GM19395 (cell line): ENCODE data around the gene FRMD5.

Source experiments
- ATAC-seq: cut with Tn5 transposase; IDR thresholded peaks from one replicate; pipeline ENCODE4 v1.9.1; 2021; ENCODE audit warnings: mild to moderate bottlenecking, moderate library complexity; ENCODE audit not compliant: unreplicated experiment

FRMD5 gene

GRCh38 chr15:44096596-44096995 is 98.5 kb downstream of the FRMD5 start:
- no peak for ATAC-seq

- ATAC-seq, result no peak
Observed at GRCh38 chr15:44094781-44095180, 100.3 kb downstream of the FRMD5 start.

GRCh38 chr15:44093836-44094235 is 101.2 kb downstream of the FRMD5 start:
- no peak for ATAC-seq

- no peak for ATAC-seq
Observed at GRCh38 chr15:44092221-44092620, 102.8 kb downstream of the FRMD5 start.

- ATAC-seq, result no peak
Observed at GRCh38 chr15:44087578-44088465, 107.2 kb downstream of the FRMD5 start.

- ATAC-seq, result no peak
Observed at GRCh38 chr15:44084770-44085169, 110.3 kb downstream of the FRMD5 start.

DNA sequence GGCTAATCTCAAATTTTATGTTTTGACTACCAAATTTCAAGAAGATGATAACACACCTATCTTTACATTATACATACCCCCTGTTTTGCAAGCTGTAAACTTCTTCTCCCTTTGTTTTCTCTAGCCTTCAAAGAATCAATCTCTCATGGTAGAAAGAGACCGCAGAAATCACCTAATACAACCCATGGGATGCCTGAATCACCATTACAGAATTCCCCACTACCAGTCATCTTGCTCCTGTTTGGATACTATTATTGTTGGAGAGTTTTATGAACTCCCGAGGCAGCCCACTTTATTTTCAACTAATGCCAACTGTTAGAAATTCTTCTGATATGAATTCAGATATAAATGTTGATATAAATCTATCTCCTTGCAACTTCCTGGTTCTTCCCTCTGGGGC is 110.9 kb downstream of the FRMD5 start:
- ATAC-seq, result no peak

DNA sequence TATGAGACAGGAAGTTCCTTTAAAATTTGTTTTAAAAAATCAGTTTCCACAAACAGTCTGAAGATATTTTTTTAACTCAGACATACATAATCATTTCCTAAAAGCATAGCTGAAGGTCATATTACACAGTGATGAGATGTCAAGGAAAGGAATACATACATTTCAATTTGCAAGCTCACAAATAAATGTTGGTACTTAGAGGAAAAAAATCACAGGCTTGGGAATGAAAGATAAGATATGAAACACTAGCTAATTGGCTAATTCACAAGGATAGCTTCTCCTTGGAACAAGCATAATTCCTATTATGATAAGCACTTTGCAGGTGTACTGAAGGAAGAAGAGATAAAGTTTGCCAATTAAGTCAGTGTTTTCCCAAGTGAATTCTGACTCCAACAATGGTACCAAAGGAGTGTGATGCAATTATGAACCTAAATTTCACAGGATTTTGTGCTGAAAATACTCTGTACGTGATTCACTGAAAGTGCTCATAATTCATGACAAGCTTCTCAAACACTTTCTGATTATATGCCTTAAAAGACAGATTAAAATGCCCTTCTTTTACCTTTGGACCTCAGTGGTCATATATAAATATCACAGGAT is 112.4 kb downstream of the FRMD5 start:
- ATAC-seq, result no peak

DNA sequence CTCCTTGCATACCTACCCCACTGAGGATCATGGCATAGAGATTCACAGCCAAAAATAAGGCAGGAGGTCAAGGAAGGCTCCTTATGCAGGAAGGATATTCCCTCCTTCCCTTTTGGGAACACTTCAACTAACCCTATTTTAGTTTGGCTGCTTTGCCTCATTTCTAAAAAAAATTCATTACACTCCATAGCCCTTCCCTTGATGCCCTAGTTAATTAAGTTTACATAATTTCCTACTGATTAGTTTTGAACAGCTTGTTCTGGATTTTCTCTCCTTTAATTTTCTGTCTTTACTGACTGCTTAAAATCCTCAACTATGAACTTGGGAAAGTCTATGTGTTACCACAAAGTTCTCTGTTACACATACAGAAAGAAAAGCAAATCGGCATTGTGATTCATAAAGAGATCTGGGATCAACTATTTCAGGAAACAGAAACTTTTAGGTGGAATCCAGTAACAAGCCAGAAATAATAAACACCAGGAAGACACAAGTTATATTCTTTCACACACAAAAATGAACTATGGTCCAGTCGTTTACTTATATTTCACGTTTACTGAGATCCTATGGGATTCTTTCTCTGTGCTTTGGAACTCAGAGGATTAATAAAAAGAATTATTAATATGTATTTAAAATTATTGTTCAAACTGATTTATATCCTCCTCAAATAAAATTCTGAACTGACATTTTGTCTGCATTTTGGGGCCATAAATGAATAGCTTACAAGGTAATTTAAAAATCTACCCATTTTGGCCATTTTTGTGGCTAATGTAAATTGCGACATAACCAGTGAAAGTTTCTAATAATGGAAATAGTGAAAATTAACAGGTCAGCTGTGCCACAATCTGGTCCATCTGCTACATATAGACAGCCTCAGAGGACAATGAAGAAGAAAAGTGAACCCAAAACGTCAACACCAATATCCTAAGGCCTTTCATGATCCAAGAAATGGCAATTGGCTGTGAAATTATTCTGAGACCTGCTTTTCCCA is 113.8 kb downstream of the FRMD5 start:
- ATAC-seq, result no peak

DNA sequence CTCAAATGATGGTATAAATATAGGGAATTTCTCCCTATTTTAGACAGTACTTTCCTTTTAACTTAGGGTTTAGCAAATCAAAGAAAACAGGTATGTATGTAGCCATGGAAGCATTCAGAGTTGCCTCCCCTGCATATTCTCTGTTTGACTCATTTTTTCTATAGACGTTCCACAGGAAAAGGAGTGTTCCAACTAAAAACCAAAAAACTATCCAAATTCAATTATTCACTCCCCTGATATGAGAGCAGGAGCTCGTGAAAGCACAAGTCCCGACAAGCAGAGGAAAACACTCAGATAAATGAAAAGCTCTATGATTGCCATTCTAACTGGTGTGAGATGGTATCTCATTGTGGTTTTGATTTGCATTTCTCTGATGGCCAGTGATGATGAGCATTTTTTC is 119.5 kb downstream of the FRMD5 start:
- no peak for ATAC-seq

GRCh38 chr15:44069489-44069888 is 125.6 kb downstream of the FRMD5 start:
- ATAC-seq, result no peak

- no peak for ATAC-seq
Observed at GRCh38 chr15:44068347-44068746, 126.7 kb downstream of the FRMD5 start.

DNA sequence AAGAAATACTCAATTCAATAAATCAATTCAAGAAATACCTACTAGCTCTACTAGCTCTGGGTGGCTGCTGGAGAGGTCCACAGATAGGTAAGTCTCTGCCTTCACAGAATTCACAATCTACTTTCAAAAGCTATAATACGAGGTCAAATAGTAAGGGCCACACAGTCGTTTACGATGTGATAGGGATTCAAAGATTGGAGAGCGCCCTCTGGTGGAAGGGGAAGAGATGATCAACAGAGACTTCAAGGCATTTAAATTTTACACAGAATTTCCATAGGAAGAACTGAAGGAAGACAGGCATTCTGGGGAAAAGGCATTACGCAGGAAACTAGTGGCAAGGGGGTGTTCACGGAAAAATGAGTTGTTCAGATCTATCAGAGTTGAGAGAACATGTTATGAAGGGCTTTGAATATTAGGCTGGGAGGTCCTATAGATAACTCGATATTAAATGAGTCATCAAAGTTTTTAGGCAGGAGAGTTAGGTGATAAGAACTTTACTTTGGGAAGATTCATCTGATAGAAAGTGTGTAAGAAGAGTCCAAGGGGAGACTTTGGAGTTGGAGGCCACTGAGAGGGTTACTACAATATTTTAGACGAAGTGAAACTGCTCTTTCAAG is 128.8 kb downstream of the FRMD5 start:
- ATAC-seq, result no peak

DNA sequence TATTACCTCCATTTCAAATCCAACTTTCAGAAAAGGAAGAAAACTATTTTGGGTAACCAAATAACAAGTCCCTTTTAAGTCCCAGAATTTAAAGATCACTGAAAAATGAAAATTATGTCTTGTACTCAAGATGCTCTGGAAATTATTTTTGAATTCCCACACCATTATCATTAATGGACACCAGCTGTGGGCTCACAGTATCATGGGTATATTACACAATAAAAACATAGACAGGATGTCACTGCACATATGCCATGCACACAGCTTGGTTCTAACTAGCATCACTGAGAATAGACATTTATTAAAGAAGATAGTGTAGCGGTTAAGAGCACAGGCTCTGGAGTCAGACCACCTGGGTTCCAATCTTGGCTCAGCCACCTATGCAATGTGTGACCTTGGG is 130.4 kb downstream of the FRMD5 start:
- no peak for ATAC-seq

- no peak for ATAC-seq
Observed at GRCh38 chr15:44058126-44058525, 136.9 kb downstream of the FRMD5 start.

DNA sequence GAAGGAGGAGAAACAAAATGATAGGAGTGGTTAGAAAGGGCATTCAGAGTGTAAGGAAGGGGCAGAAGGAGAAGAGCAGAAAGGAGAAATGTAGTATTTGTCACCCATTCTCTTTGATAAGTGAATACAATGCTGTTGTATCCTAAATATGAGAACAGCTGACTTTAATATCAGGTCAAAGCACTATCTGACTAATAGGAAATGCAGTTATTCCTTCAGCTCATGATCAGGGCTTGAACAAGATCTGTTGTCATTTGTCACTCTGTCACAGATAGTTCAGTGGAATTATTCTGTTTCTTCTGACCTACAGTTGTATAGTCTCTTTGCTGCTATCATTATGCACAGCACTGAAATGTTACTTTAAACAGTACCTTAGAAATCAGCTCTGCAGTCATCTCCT is 149.4 kb downstream of the FRMD5 start:
- ATAC-seq, result no peak

- ATAC-seq, result no peak
Observed at GRCh38 chr15:44045217-44045616, 149.9 kb downstream of the FRMD5 start.

GRCh38 chr15:44038755-44039191 is 156.3 kb downstream of the FRMD5 start:
- no peak for ATAC-seq

DNA sequence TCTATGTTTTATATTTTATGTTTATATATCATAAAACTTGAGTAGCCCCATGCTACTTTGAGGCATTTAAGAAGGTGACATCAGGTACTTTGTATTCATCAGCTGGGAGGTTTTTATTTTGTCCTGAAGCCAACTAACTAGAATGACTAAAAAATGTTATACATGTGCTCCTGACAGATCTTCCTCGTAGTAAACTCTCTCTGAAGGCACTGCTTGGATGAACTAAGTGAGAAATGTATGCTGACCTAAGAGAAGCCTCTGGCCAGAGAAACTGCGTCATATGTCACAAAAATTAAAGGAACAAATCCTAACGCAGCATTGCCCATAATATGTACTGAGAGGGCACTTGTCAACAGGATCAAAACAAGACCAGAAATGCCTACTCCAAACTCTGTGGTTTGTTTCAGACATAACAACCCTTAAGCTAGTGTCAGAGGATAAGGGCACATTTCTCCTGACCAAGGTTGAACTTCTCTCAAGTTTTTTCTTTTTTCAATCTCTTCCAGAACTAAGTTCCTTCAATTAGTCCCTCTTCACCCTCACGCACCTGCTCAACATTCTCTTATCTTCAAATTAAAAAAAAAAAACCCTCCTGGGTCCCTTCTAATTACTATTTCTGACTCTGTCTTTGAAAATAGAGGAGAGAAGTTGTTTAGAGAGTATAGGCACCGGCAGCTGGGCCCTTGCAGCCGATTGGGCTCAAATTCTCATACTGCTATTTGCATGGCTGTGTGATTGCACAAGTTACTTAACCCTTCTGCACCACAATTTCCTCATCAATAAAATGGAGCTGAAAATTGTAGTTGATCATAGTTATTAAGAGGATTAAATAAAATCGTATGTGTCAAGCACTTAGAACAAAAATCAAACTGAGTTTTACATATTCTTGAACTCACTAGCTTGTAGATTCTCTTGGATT is 159.0 kb downstream of the FRMD5 start:
- no peak for ATAC-seq
